Epithelial cell of esophagus (primary cell): ENCODE measurements around the gene SLBP.

Experiments
- DNase-seq: peaks from one replicate; pipeline ENCODE4 v3.0.0; 2010; ENCODE audit warnings: low read depth
- H3K4me3 ChIP-seq: 2 replicates; pipeline ENCODE4 v1.5.1; 2011; ENCODE audit warnings: mild to moderate bottlenecking, low read length, control low read depth
- TF ChIP-seq, protein P1 (sequence below): IDR thresholded peaks from 2 replicates; pipeline ENCODE4 v1.5.1; 2011; ENCODE audit warnings: low read depth, mild to moderate bottlenecking, low read length, control low read depth, inconsistent platforms; ENCODE audit not compliant: insufficient read depth; ENCODE audit errors: missing control alignments

The SLBP gene

DNA sequence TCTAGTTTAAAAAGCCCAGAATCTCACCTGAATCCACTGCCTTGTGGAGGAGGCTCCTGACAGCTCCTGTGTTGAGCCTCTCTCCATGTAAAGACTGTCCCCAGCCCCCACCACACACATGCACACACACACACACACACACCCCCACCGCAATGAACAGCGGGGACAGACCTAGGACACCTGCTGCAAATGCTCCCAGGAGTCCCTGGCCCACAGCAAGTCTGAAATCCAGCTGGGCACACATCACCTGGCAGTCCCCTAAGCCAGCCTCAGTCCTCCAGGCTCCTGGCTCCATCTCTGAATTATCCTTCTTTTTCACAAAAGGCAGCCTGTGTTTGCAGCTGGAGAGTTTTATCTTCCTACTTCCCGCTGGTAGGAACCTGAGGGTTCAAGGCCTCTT, 21.4 kb downstream of the SLBP start:
- no peak overlapping the region for H3K4me3 ChIP-seq
- DNase-seq, result no peak
- TF ChIP-seq, protein P1, sequence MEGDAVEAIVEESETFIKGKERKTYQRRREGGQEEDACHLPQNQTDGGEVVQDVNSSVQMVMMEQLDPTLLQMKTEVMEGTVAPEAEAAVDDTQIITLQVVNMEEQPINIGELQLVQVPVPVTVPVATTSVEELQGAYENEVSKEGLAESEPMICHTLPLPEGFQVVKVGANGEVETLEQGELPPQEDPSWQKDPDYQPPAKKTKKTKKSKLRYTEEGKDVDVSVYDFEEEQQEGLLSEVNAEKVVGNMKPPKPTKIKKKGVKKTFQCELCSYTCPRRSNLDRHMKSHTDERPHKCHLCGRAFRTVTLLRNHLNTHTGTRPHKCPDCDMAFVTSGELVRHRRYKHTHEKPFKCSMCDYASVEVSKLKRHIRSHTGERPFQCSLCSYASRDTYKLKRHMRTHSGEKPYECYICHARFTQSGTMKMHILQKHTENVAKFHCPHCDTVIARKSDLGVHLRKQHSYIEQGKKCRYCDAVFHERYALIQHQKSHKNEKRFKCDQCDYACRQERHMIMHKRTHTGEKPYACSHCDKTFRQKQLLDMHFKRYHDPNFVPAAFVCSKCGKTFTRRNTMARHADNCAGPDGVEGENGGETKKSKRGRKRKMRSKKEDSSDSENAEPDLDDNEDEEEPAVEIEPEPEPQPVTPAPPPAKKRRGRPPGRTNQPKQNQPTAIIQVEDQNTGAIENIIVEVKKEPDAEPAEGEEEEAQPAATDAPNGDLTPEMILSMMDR, result no peak

DNA sequence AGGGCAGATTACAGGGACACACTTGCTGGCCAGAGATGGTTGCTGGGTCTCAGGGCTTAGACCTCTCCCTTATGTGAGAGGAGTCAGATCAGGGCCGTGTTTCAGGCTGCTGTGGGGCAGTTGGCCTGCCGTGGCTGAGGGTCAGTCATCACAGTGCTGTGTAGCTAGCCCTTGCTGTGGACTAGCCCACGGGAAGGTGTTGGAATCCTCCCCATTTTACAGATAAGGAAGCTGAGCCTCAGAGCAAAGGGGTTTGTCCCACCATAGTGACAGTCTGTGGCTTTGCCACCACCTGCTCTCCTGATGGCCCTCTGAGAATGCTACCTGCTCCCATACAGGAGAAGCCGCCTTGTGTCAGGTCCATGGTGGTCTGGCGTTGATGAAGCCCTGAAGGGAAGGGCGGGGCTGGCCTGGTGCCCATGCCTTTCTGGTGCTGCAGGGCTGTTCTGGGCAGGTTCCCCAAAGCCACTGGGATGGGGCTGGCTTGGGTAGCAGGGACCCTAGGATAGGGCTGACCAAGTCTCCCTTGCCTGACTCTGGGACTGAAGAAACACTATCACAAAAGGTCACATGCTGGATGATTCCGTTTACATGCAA, 25.6 kb downstream of the SLBP start:
- H3K4me3 ChIP-seq, result no peak overlapping the region
- DNase-seq, result no peak
- TF ChIP-seq, protein P1, result no peak

DNA sequence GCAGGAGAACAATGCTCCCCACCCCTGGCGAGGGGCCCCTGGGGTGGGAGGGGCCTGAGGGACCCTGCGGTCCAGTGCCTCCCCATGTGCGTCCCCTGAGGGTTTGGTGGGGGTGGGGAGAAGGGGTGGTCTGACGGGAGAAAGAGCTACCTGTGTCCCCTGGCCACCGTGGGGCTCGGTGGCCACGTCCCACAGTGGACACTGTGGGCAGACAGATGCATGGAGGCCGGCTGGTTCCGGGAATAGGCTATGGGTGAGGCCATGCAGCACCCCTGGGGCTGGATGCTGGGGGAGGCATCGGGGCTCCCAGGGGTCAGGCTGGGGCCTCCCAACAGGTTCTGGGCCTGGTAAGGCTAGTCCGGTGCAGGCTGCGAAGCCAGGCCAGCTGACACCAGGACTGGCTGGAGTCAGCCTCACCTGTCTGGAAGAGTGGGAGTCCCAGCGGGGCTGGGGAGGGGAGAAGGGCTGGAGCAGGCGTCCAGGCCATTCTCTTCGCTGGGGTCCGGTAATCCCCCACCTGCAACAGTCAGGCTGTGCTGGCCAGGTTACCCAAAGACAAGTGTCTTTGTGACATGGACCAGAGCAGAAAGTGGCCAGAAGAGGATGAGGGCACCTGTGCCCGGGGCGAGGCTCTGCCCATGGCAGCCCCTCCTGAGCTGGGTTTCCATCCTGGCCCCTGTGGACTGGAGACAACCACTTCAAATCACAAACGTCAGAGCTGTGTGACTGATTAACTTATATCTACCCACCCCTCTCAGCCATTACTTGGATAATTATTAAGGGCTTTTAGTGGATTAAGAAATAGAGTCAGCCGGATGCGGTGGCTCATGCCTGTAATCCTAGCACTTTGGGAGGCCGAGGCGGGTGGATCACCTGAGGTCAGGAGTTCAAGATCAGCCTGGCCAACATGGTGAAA, 26.6 kb downstream of the SLBP start:
- no peak for DNase-seq
- TF ChIP-seq, protein P1, result no peak

DNA sequence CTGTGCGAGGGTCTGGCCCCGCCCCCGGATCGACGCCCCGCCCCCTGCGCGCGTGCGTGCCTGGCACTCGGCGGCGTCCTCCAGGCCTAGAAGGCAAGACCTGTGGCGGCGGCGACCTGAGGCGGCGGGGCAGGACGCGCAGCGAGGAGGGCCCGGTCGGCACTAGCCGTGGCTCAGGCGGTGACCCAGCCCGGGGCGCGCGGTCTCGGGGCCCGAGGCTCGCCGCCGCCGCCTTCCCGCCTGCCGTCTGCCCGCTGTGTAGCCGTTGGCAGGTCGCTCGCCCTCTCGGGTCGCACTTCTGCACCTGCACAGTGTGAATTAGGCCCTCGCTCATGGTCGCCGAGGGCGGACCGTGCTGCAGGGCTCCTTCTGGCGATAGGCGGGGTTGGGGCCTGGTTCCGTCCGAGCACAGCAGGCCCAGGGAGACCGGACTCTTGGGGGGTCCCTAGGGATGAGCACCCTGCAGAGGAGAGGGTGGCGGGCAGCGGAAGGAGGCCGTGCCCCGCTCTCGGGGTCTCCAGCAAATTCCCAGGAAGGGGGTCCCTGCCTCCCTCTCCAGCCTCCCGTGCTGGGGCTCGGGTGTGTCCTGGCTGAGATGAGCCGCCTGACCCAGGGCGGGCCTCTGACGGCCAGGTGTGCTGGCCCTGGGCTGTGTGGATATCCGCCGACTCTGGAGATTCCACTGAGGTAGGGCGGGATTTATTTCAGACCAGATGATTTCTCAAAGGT, 27.4 kb downstream of the SLBP start:
- DNase-seq, result no peak
- peak overlapping the region; percentile 47 for H3K4me3 ChIP-seq
- TF ChIP-seq, protein P1, result no peak

More for the DNA sequence above, 26.6 kb downstream of the SLBP start:
- H3K4me3 ChIP-seq, result peak overlapping the region; percentile 47

DNA sequence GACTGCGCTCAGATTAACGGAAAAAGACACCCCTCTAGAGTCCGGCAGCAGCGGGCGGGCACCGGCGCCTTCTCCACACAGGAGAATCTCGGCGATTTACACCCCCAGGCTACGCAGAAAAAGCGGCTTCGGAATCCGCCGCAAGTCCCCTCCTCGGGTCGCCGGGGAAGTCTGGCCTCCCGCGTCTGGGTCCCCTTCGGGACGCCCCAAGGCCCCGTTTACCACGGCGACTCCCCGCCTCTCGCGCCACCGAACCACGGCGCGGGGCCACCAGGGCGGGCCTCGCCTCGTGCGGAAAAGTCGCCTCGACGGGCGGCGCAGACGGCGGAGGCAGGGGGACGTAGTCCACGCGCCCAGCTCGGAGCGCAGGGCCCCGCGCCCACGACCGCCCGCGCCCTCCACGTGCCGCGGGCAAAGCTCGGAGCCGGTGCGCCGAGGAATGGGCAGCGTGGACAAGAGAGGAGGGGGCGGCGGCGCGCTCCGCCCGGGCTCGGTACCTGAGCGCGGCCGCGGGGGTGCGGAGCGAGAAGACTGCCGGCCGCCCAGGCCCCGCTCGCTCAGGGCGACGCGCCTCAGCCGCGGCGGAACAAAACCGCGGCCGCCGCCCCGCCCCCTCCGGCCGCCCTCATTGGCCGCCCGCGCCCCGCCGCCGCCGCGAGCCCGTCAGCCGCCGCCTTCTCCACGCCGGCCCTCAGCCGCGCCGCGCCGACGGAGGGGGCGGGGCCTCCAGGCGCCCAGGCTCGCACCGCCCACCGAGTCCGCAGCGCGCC, 28.2 kb downstream of the SLBP start, which contains the start of gene FAM53A:
Gene FAM53A (minus strand): TSS at position 578 of the 770 bp plus-strand sequence. CDS start 15,572 bp downstream, outside the sequence.
- TF ChIP-seq, protein P1, result no peak
- peak; percentile 89 for DNase-seq
- peak within 1 kb of the TSS; percentile 54 for H3K4me3 ChIP-seq

DNA sequence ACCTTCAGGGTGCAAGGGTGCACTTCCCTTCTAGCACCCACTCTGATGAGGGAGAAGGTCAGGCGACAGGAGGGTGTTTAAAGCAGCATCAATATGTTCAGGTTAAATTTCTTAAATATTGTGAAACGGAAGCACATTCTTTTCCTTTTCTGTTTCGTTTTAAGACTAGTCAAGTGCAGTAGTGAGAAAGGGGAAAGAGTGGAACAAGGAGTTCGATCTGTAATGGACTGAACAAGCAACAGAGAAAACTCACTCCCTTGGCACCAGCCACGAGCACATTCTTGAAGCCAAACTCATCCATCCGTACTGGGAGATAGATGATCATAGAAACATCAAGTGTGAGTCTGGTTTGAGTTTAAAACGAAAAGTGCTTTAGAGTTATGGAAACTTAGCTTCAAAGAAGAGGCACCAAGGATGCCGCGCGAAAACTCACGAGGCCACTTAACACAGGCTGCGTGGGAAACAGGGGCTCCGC, 28.8 kb downstream of the SLBP start:
- peak; percentile 72 for DNase-seq
- TF ChIP-seq, protein P1, result no peak
- H3K4me3 ChIP-seq, result peak overlapping the region; percentile 54
